SH-SY5Y (cell line): ENCODE results near the gene WSCD1.

ENCODE experiments used
- GATA2 ChIP-seq: IDR thresholded peaks from 2 replicates; pipeline ENCODE4 v1.6.1; 2011; ENCODE audit warnings: mild to moderate bottlenecking, low read depth, low read length
- GATA3 ChIP-seq: IDR thresholded peaks from 2 replicates; pipeline ENCODE4 v1.6.1; 2011; ENCODE audit warnings: low read depth, mild to moderate bottlenecking, low read length, moderate library complexity

GRCh38 chr17:6137716-6138502, 67.7 kb downstream of the WSCD1 start:
- TF ChIP-seq GATA2 (no peak), GATA3 (no peak)
